ENCODE measurements around the gene SPOPL.
"Not testable (repeated sequence)": the region's sequence is repeated elsewhere in the genome, so short reads cannot be mapped to it uniquely, and the experiment has no call there.

The SPOPL gene

DNA sequence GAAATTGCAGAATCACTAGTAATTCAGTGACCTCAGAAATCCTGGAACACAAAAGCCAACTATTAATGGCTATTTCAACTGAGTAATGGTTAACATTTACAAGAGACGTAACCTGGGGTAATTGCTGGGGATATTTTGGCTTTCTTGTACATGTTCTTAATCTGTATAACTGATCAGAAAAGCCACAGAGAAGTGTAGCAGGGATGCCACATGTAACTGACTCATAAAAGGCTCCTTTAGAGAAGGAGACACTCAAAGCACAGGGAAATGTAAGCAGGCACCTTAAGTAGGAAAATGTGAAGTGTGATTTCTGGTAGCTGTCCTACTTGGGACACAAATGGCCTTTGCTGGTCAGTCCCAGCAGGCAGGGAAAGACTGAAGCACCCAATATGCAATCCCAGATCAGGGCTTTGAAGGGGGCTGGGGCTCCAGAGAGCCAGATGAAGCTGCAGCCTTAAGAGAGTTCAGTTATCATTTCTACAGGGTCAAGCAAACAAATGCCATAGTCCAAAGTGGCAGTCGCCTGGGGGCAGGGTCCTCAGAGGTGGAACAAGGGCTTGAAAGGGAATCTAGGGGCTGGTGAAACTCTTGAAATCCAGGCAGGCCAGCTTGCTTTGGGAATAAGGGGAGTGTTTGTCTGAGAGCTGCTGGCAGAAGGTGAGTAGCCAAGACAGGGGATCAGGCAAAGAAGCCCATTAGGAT is 7.2 kb upstream of the SPOPL start:
- peak; percentile 27 for DNase-seq (ENCODE audit: low spot score)

DNA sequence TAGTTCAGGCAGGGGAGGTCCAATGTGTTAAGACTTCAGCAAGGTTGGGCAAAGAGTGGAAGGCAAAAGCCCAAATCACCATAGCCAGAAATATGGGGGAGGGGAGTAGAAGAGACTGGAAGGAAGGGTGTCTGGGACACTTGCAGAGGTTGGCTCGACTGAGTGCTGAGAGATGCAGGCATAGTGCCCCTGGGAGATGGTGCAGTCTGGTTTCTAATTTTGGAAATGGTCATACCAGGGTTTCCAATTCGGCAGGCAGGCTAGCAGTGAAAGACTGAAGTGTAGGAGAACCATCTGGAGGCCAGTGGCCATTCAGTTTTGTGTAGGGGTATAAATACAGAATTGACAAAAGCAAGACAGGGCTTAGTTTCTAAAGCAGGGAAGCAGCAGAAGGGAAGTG is 6.2 kb upstream of the SPOPL start:
- no peak for DNase-seq (ENCODE audit: low spot score)

DNA sequence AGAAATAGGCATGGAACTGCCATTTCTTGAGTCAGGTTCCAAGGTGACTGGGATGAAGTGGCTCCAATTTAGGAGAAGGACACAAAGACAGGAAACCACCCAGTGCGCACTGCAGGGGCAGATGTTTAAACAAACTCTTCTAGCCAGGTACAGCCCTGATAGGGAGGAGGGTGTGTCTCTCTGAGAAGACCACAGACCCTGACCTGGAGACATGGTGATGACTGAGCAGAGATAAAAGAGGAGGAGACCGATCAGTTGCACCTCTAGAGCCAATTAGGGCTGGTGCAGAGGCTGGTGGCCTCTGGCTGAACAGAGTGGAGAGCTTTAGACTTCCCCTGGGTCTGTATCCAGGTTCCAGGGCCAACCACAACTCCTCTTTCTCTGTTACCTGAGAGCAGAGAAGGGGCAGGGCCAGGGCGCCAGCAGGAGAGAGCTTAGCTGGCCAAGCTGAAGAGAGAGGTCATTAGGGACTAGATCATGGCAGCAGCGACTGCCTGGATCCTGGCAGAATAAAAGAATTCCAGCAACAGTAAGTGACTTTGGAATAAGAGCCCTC is 5.4 kb upstream of the SPOPL start:
- DNase-seq (ENCODE audit: low spot score) = no peak

DNA sequence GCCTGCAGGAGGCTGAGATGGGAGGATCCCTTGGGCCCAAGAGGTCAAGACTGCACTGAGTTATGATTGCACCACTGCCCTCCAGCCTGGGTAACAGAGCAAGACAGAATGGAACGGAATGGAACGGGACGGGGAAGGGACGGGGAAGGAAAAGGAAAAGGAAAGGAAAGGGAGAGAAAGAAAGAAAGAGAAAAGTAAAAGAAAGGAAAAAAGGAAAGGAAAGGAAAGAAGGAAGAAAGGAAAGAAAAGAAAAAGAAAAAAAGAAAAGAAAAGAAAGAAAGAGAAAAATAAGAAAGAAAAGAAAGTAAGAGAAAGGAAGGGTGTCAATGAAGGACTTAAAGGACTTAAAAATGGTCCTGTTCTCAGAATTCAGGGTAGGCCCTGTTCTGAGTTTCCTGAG is 4.3 kb upstream of the SPOPL start:
- DNase-seq (ENCODE audit: low spot score) = no peak

DNA sequence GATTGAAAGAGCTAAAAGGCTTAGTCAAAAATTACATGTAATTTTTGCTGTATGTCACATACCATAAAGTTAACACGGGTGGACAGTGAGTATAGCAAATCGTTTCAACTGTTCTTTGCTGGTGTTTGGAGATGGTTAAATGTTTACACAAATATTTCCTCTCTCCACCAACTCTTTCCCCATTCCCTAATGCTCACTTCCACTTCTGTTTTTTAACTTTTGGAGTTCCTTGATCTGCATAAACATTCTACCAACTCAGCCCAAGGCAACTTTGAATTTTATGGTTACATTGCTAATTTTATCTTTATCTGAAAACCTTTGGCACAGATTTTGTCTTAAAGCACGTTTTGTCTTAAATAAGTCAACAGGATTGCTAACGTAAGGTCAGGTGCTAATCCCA is 1.9 kb upstream of the SPOPL start:
- no peak for DNase-seq (ENCODE audit: low spot score)

- peak; percentile 53 for DNase-seq (ENCODE audit: low spot score)
Observed at GRCh38 chr2:138500592-138501424, 762 bp upstream of the SPOPL start.

DNA sequence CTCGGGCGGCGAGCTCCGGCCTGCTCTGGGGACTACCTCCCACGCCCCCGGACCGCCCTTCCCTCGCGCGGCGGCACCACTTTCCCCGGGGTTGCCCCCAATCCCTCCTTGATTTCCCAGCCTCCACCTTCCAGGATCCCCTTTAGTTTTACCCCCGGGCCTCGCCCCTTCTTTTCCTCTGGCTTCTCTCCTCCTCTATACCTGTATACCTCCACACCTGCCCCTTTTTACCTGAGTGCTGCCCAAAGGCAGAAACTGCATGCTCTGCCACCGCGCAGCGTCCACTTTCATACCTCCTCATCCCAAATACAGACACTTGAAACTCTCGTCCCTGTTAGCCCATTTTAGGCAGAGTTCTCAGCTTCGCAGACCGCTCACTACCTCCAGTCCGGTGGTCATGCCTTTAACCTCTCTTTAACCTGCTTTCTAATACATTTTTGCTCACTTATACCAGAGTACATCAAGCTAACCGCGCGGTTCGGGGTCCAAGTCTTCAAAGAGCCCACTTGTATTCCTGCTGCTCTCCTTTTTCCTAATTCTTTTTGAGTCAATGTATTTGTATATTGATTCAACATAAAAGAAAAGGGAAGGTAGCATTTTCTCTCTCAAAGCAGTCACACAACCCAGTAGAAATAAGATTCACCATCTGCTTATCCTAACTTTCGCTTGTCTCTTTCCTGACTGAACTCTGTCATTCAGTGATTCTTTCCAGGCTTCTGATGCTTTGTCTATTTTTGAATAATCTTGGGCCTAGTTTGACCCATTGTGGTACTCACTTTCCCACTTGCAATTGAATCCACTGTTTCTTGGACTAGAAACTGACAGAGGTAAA is 901 bp downstream of the SPOPL start:
- no peak for DNase-seq (ENCODE audit: low spot score)

DNA sequence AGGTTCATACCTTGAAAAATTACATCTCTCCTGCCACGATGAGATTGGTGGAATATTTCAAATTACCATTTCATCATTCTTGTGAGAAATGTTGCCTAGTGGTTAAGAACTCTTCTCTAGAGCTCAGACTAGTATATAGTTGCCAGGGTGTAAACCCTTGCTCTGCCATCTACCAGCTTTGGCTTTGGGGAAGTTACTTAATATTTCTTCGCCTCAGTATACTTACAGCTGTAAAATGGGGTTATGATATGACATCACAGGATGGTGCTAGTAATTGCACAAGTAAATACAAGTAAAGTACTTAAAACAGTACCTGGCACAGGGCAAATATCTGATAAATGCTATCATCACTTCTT is 1.5 kb downstream of the SPOPL start:
- DNase-seq (ENCODE audit: low spot score) = no peak

DNA sequence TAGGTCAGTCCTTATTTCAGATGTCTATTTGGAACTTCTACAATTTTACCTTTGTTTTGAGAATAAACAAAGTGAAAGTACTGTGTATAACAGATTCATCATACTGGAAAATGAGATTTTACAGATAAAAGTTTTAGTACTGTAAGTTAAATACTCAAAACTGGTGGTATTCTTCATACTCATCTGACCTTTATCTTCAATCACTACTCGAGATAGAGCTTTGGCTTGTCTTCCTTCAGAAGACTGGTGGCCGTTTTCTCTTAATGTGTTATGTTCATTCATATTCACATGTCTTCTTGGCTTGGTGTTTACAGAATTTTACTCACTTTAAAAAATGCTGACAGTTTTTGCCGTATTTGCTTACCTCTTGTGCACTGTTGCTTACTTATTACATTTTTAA is 2.1 kb downstream of the SPOPL start:
- no peak for DNase-seq (ENCODE audit: low spot score)

- no peak for DNase-seq (ENCODE audit: low spot score)
Observed at GRCh38 chr2:138504092-138504491, 2.5 kb downstream of the SPOPL start.

- DNase-seq (ENCODE audit: low spot score) = no peak
Observed at GRCh38 chr2:138504546-138505235, 3.1 kb downstream of the SPOPL start.

DNA sequence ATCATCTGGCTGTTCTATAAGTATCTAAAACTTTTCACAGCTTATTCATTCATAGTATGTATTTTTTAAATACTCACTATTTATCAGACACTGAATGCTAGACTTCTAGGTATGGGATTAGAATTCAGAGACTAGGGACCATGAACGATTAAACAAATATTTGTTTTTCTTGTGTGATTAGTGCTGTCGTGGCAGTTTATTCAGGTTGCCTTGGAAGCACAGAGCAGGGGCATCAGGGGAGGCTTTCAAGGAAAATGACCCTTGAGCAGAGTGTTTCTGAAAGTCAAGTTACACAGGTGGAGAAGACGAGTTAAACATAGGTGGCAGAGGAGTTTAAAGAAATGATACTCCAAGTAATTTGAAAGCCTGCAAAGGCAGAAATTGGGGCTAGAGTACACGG is 5.7 kb downstream of the SPOPL start:
- no peak for DNase-seq (ENCODE audit: low spot score)

- no peak for DNase-seq (ENCODE audit: low spot score)
Observed at GRCh38 chr2:138510319-138510718, 8.7 kb downstream of the SPOPL start.

DNA sequence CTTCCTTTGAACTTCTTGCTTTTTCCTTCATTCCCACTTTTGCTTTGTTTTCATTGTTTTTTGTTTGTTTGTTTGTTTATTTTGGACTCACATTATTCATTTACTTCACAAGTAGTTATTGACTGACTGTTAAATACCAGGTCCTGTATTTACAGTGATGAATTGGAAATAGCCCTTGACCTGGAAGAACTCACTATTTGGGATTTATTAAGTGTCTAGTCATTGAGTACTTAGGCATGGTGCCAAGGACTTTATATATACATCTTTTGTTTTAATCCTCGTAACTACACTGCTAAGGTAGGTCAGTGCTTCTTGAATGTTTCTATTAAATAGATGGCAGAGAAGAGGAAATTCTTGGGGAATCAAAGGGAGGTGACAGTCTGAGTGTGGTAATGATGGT is 11.1 kb downstream of the SPOPL start:
- DNase-seq (ENCODE audit: low spot score) = no peak

GRCh38 chr2:138514173-138514572 is 12.6 kb downstream of the SPOPL start:
- no peak for DNase-seq (ENCODE audit: low spot score)

GRCh38 chr2:138515092-138515491 is 13.5 kb downstream of the SPOPL start:
- no peak for DNase-seq (ENCODE audit: low spot score)

DNA sequence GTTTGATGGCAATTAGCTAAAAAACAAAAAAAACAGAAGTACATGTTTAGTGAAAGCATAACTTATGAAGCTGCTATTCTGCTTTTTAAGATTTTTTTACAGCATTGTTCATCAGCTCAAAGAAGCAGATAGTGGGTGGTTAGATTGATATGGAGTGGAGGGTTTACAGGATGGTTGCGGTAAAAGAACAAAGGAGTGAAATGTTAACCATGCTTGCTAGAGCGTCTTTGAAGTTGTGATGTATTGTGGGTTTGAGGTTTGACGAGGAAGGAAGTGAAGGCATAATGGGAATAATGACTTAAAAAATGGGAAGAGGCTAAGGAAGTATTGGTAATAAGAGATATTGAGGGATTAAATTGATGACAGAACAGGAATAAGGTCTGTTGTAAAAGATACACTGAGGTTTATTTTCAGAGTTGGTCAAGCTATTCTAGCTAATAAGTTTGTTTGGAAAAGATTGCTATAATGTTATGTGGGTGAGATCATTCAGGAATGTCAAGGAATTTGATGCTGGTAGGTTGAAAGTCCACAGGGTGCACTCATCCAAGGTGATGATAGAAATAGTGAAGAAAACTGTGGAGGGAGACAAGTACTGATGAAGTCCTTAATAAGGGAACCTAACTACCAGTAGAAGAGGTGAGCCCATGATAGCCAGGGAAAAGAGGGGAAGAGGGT is 14.6 kb downstream of the SPOPL start:
- no peak for DNase-seq (ENCODE audit: low spot score)

DNA sequence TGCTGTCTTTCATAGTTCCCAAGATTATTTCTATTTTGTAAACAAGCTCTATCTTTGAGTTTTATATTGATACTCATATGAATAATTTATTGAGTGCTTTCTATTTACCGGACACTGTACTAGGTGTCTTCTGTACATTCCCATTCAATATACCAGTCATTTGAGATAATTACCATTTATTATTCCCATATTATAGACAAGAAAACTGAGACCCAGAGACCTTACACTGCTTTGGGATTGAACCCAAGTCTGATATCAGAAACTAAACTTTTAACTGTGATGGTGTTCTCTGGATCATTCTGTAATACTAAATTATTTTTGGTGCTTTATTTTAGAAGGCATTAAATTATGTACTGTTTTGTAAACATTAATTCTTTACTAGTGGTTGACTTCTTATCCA is 17.3 kb downstream of the SPOPL start:
- no peak for DNase-seq (ENCODE audit: low spot score)

DNA sequence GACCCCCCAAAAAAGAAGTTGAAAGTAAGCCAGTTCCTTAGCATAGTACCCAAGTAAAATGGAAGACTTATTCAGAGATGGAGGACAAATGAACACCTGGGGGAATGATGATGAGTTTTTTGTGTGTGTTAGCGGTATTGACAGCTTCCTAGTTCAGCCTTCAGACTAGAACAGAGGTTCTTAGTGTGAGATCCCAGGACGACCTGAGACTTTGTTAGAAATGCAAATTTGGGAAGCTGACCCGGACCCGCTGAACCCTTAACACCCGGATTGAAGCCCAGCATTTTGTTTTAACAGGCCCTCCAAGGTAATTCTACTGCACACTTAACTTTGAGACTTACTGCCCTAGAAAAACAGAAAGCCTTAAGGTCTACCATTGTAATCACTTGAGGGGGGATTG is 20.3 kb downstream of the SPOPL start:
- no peak for DNase-seq (ENCODE audit: low spot score)

GRCh38 chr2:138522556-138522955 is 21.0 kb downstream of the SPOPL start:
- DNase-seq (ENCODE audit: low spot score) = no peak

GRCh38 chr2:138523018-138523672 is 21.6 kb downstream of the SPOPL start:
- not testable (repeated sequence) for DNase-seq (ENCODE audit: low spot score)
